SK-N-DZ (cell line): ENCODE results near the gene PAM.

ENCODE experiments used
- DNase-seq: peaks from one replicate; pipeline ENCODE4 v3.0.0-alpha.2; 2015; ENCODE audit warnings: low spot score

Gene PAM

GRCh38 chr5:102933721-102934459 lies 178.8 kb downstream of the PAM start:
- DNase-seq: no peak

GRCh38 chr5:102937894-102938293 lies 182.8 kb downstream of the PAM start:
- DNase-seq: no peak

DNA sequence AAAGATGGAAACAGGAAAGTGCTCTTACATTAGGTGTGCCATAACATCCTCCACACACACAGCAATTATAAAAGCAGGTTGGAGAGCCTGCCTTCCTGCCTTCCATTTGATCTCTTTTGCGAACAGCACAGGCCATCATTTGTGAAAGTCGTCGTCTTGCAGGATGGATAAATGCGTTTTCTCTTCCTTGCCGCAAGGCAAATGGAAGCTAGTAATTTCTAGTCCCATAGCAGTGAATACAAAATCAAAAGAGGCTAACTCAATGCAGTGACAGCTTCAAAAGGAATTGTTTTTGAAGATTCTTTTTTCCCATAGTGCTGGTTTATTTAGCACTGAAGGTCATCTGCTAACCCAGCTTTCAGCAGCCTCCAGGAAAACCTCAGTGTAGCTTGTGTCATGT lies 186.0 kb downstream of the PAM start:
- no peak for DNase-seq

GRCh38 chr5:102946414-102946813 lies 191.3 kb downstream of the PAM start:
- DNase-seq: no peak

DNA sequence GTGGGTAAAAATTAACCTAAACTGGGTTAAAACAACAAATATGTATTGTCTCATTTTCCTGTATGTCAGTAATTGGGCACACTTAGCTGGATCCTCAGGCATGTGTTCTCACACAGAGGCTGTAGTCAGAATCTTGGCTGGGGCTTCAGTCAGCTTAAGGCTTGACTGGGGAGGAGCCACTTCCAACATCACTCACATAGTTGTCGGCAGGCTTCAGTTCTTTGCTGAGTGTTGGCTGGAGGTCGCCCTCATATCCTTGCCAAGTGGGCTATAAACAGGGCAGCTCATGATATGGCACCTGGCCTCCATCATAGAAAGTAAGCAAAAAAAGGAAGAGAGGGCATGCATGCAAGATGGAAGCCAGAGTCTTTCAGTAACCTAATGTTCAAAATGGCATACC lies 191.9 kb downstream of the PAM start:
- DNase-seq: no peak

GRCh38 chr5:102955488-102955887 lies 200.4 kb downstream of the PAM start:
- DNase-seq: no peak

GRCh38 chr5:102956599-102956998 lies 201.5 kb downstream of the PAM start:
- DNase-seq: no peak

DNA sequence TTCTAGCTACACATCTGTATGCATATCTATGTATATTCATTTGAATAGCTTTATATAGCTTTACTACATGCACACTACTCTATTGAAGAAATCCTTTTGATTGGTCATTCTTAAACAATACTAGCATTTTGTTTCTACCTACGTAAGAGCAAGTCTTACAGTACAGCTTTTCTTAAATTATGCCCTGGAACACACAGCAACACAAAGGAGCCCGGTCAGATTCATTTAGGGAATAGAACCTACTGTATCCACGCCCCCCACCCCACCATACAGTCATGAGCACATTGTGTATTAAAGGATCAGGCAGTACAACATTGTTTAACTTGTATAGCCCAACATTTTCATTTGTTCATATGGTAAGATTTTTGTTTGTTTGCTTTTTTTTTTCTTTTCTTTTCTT lies 202.0 kb downstream of the PAM start:
- no peak for DNase-seq

DNA sequence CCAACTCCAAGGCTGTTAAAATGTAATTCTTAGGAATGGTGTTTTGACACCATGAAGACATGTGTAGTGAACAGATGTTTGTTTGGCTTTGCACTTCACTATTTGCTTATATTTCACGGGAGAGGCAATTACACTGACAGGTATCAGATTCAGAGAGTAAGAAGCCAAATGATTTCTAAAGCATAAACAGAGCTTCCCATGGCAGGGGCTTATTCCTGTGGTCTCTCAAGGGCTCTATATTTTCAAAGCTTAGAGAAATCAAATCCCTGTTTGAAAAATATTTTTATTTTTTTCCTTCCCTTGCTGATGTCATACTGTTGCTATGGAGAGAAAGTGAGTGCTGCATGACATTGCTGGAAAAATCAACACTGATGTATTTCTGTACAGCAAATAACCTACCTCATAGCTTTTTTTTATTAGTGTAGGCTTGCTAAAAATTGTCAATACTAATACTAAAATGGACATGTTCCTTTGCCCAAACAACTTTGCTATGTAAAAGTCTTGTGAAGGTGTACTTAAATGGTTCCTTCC lies 203.4 kb downstream of the PAM start:
- no peak for DNase-seq

GRCh38 chr5:102959055-102959454 lies 203.9 kb downstream of the PAM start:
- no peak for DNase-seq

DNA sequence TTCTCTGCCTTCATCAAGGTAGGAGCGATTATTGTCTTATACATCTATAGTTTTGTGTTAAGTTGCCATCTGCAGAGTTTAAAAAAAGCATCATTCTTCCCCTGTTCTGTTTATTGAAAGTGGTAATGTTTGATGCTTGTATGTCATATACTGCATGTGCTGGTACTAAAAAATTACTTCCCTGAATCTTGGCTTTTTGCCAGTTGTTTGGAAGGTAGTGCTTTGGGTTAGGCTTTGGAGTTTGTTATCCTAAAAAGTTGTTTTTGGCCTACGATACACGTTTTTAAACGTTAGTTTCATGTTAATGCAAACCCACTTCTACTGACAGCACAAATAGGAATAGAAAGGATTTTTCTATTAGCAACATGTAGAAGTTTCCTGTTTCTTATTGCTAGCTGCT lies 206.6 kb downstream of the PAM start:
- no peak for DNase-seq

DNA sequence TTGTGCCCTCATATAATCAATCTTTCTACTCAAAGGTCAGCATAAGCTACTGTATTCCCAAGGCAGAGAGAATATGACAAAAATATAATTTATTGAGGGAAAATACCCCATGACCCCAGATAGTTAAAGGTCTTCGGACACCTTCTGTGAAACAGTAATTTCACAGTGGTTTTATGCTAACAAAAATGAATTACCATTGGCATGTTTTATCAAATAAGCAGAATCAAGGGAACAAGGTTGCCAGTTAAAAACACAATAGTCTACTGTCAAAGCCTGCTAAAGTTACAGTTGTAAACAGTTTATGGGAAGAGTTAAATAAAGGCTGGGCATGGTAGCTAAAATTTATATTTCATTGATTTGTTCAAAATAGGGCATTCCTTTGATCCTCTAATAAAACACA lies 210.5 kb downstream of the PAM start:
- DNase-seq: no peak

DNA sequence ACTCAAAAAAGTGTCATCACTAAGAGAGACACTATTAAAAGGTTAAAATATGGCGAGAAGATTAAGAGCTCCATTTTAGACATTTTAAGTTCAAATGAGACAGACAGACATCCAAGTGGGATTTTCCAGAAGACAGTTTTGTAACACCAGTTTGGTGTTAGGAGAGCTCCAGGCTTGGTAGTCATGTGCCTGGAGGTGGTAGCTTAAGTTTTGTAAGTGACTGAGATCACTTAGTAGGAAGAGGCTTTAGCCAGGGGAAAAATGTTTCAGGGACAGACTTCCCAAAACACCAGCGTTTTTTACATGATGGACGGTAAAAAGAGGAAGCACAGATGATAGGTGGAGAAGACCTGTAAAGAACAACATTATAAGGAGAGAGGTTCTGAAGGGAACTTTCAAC lies 214.5 kb downstream of the PAM start:
- DNase-seq: no peak

GRCh38 chr5:102971676-102972293 lies 216.7 kb downstream of the PAM start:
- DNase-seq: peak; percentile 7

- DNase-seq: no peak
Observed at GRCh38 chr5:102974177-102974576, 219.1 kb downstream of the PAM start.

- peak; percentile 12 for DNase-seq
Observed at GRCh38 chr5:102975045-102975444, 219.9 kb downstream of the PAM start.

DNA sequence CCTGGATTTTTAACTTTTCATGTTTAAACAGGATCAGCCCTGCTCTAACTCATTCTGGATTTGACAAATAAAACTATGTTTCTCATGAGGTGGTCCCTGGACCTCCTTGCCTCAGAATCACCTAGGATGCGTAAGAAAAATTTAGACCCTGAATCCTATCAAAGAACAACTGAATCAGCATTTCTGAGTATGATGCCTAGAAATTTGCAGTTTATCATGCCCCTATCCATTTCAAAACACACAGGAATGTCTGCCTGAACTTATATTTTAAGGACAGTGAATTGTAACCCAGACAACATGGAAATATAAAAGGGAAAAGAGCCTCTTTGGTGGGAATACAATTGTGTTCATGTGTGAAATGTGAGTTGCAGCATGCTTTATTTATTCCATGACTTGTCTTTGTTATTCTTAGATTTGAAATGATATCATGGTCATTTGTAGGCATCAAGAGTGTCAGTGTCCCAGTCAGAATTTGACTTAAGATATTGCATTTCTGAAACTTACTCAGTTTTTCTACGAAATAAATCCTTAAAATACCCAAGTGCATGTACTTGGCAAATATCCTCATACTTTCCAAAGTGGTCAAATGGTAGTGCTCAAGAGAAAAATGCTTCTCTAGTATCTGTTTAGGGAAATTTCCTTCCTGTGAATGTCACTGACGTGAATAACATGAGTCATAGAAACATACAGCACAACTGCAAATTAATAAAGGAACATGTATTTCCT lies 220.5 kb downstream of the PAM start:
- DNase-seq: no peak

GRCh38 chr5:102981957-102982635 lies 227.0 kb downstream of the PAM start:
- no peak for DNase-seq

GRCh38 chr5:102986074-102986473 lies 231.0 kb downstream of the PAM start:
- no peak for DNase-seq

- no peak for DNase-seq
Observed at GRCh38 chr5:102988459-102988858, 233.4 kb downstream of the PAM start.

GRCh38 chr5:102991802-102992201 lies 236.7 kb downstream of the PAM start:
- DNase-seq: no peak

DNA sequence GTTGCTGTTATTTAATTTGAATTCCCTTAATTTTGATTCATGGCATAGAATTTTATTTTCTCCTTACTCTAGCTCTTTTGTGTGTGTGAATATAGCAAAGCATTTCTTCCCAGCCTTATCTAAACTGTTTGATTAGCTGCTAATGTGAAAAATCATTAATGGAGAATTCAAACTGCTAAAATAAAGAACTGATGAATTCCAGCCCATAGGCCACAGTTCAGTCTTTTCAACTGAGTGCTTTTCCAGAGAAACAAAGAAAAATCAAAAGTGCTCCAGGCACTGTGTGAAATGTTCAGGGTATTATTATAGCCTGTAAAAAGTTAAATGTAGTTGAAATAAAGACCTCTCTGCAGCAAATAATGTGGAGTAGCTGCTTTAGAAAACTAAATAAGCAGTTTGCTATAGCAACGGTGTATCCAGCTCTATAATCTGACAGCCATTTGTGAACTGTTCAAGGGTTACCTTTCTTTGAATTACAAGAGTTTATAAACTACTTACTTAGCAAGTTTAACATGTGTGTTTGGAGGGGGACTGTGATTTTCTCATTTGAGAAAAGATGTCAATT lies 241.0 kb downstream of the PAM start:
- no peak for DNase-seq
